ENCODE measurements around the gene RNF130. TPM values are rescaled to one million over a fixed set of nuclear protein-coding genes. Genes with fewer than 3 reads are reported as not detected.

RNF130 gene
- total and polyA plus RNA-seq, 9 of the 15 experiments (the other 6 are each of a cell fraction or from before 2014, with no cell fraction given) = 5.8 to 39.4 (median 27.1) TPM

DNA sequence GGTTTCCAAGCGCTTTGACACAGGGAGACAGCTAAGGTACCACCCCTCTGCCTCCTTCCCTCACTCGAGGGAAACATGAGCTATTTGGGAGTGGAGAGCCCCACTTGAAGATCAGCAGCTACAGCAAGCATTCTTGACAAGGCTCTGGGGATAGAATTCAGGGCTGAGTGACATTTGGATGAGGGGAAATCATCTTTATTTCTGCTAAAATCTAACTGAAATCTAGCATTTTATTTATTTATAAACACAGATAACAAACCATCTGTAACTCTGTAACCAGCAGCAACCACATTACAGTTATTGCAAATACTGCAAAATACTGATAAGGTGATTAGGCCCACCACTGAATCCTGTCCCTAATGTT is 22.4 kb downstream of the RNF130 start:
- POLR2A ChIA-PET = interaction anchor here (0.8 to 1.0 kb wide), 3 partner anchors 12 to 21 kb away, joined by 3 to 5 read pairs (median 4); no protein-coding TSS in a partner anchor
- Histone ChIP-seq H2AFZ (ENCODE audit: low read depth, low read length) (peak overlapping the region; percentile 32; the same call in 1 of the 2 replicates), H3K4me3 (no peak overlapping the region), H3K9me3 (replicated peaks; ENCODE audit: control insufficient read depth, insufficient read depth, low read depth, low read length) (peaks cover 6% of the 10 kb centered on the region), H3K9ac (ENCODE audit: insufficient read depth in 1 of 2, low read depth in 2 of 2, low read length in 2 of 2) (no peak overlapping the region), H4K20me1 (replicated peaks; ENCODE audit: control insufficient read depth, insufficient read depth, low read length) (no peaks in the 10 kb centered on the region), H3K4me2 (ENCODE audit: insufficient read depth, low read length) (no peak overlapping the region), H3K4me1 (replicated peaks in 1 of 2; ENCODE audit: control insufficient read depth in 2 of 2, insufficient read depth in 2 of 2, low read length in 2 of 2) (peaks cover 2 to 28% of the 10 kb centered on the region in 2 experiments; a peak in 3 of 5 replicates), H3K27ac (ENCODE audit: extremely low read depth, low read depth, low read length) (peak overlapping the region; percentile 7; the same call in 2 of the 3 replicates), H3K79me2 (ENCODE audit: control insufficient read depth, insufficient read depth, low read length) (peaks cover 8% of the 10 kb centered on the region; the same call in 2 of the 3 replicates), H3K9me1 (ENCODE audit: control insufficient read depth, insufficient read depth, low read length) (no peaks in the 10 kb centered on the region), H3K36me3 (ENCODE audit: control insufficient read depth, insufficient read depth, low read length) (no peaks in the 10 kb centered on the region), H3K27me3 (ENCODE audit: control insufficient read depth in 2 of 2, insufficient read depth in 2 of 2, low read length in 2 of 2) (no peaks in the 10 kb centered on the region)
- in situ Hi-C loops (cut with MboI) = no loop called here
- FAIRE-seq (peak; percentile 23), DNase-seq (ENCODE audit: extremely low read depth in 1 of 4, low spot score in 3 of 4) (peak in 3 of 4 experiments; percentile 29 to 36 (median 34)), ATAC-seq (peak; percentile 74)
- intact Hi-C loops (cut with micrococcal nuclease) = no loop called here
- BruUV-seq (replicated peaks) = no TSS peak
- CTCF ChIA-PET (ENCODE audit: low intra/inter-chr PET ratio) = interaction anchor here (0.5 kb wide), 1 partner anchor 34 kb away, joined by 3 read pairs; no protein-coding TSS in a partner anchor
- 6% methylated on average over 2 of the region's 2 CpGs for WGBS (ENCODE audit: insufficient coverage, low coverage, missing lambda C conversion rate)
- TF ChIP-seq L3MBTL2 (IDR thresholded peaks at IDR 0.05) = peak; percentile 26; the same call in 1 of the 2 replicates
- TF ChIP-seq TAL1 (IDR thresholded peaks at IDR 0.05) = peak; percentile 62
- TF ChIP-seq RFX1 (IDR thresholded peaks at IDR 0.05) = peak; percentile 53
- TF ChIP-seq, protein P1, sequence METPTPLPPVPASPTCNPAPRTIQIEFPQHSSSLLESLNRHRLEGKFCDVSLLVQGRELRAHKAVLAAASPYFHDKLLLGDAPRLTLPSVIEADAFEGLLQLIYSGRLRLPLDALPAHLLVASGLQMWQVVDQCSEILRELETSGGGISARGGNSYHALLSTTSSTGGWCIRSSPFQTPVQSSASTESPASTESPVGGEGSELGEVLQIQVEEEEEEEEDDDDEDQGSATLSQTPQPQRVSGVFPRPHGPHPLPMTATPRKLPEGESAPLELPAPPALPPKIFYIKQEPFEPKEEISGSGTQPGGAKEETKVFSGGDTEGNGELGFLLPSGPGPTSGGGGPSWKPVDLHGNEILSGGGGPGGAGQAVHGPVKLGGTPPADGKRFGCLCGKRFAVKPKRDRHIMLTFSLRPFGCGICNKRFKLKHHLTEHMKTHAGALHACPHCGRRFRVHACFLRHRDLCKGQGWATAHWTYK (CRISPR knock-in tag; IDR thresholded peaks at IDR 0.05) = no peak
- TF ChIP-seq MTA2 (IDR thresholded peaks at IDR 0.05; ENCODE audit: low read depth) = 0 out of 2 replicates have a peak, but pooled peaks have one; percentile 11
- TF ChIP-seq TEAD2 (tag; IDR thresholded peaks at IDR 0.05) = no peak
- TF ChIP-seq, protein P2, sequence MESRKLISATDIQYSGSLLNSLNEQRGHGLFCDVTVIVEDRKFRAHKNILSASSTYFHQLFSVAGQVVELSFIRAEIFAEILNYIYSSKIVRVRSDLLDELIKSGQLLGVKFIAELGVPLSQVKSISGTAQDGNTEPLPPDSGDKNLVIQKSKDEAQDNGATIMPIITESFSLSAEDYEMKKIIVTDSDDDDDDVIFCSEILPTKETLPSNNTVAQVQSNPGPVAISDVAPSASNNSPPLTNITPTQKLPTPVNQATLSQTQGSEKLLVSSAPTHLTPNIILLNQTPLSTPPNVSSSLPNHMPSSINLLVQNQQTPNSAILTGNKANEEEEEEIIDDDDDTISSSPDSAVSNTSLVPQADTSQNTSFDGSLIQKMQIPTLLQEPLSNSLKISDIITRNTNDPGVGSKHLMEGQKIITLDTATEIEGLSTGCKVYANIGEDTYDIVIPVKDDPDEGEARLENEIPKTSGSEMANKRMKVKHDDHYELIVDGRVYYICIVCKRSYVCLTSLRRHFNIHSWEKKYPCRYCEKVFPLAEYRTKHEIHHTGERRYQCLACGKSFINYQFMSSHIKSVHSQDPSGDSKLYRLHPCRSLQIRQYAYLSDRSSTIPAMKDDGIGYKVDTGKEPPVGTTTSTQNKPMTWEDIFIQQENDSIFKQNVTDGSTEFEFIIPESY (CRISPR knock-in tag; IDR thresholded peaks at IDR 0.05) = no peak
- TF ChIP-seq FOXM1 (IDR thresholded peaks at IDR 0.05; ENCODE audit: low read depth) = peak; percentile 41; the same call in 1 of the 2 replicates
- TF ChIP-seq FOXM1 (CRISPR knock-in tag; IDR thresholded peaks at IDR 0.05; ENCODE audit: low read depth) = no peak
- peak in 1 of 2 experiments; percentile 67; a peak in 2 of 4 replicates for TF ChIP-seq FOXA3 (CRISPR knock-in tag; conservative IDR thresholded peaks at IDR 0.05 in 1 of 2, IDR thresholded peaks at IDR 0.05 in 1 of 2)
- peak; percentile 69 for TF ChIP-seq ARID1B (IDR thresholded peaks at IDR 0.05)
- TF ChIP-seq TCF3 (CRISPR knock-in tag; IDR thresholded peaks at IDR 0.05) = peak; percentile 70
- TF ChIP-seq, protein P3, sequence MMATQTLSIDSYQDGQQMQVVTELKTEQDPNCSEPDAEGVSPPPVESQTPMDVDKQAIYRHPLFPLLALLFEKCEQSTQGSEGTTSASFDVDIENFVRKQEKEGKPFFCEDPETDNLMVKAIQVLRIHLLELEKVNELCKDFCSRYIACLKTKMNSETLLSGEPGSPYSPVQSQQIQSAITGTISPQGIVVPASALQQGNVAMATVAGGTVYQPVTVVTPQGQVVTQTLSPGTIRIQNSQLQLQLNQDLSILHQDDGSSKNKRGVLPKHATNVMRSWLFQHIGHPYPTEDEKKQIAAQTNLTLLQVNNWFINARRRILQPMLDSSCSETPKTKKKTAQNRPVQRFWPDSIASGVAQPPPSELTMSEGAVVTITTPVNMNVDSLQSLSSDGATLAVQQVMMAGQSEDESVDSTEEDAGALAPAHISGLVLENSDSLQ (IDR thresholded peaks at IDR 0.05) = peak; percentile 40; the same call in 1 of the 2 replicates
- peak; percentile 58 for TF ChIP-seq CBFA2T3 (IDR thresholded peaks at IDR 0.05)
- TF ChIP-seq C11orf30 (IDR thresholded peaks at IDR 0.05; ENCODE audit: low read depth) = peak; percentile 45; the same call in 1 of the 2 replicates
- no peak for TF ChIP-seq ZNF316 (IDR thresholded peaks at IDR 0.05)
- no peak for TF ChIP-seq POU5F1 (IDR thresholded peaks at IDR 0.05; ENCODE audit: borderline replicate concordance, low read depth, low read length, partially characterized antibody)
- peak; percentile 76 for TF ChIP-seq EP300 (IDR thresholded peaks at IDR 0.05; ENCODE audit: low read length)
- TF ChIP-seq ELF4 (CRISPR knock-in tag; IDR thresholded peaks at IDR 0.05) = no peak
- no peak for TF ChIP-seq LARP7 (IDR thresholded peaks at IDR 0.05)
- no peak for TF ChIP-seq NFATC3 (IDR thresholded peaks at IDR 0.05)
